Activated T-cell treated with anti-CD3 and anti-CD28 coated beads for 48 hours (primary cell): ENCODE results near the gene SLC9A1.
A peak's percentile ranks its signal among the peaks of the same experiment; 100 is the strongest.
"Not testable (repeated sequence)": the region's sequence is repeated elsewhere in the genome, so short reads cannot be mapped to it uniquely, and the experiment has no call there.

Experiments
- DNase-seq: peaks from one replicate; pipeline ENCODE4 v3.0.0-alpha.2; 2020; ENCODE audit warnings: low read depth

SLC9A1 gene

DNA sequence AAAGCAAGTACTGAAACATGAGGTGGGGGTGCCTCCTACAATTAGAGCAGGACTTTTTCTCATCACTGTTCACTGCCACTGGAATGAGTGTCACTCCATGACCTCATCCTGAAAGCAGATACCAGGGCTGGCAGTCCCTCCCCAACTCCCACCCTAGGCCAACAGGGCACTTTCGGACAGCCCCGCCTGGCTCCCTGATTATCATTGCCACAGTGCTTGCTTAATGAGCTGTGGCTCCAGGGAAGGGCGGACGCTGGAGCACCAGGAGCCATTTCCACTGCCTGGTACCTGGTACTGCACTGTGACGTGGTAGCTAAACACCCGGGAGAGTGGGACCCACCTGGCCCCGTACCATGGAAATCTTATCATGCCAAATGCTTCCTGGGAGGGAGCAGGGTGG is 22.3 kb downstream of the SLC9A1 start:
- no peak for DNase-seq

- no peak for DNase-seq
Observed at GRCh38 chr1:27132147-27132546, 22.8 kb downstream of the SLC9A1 start.

DNA sequence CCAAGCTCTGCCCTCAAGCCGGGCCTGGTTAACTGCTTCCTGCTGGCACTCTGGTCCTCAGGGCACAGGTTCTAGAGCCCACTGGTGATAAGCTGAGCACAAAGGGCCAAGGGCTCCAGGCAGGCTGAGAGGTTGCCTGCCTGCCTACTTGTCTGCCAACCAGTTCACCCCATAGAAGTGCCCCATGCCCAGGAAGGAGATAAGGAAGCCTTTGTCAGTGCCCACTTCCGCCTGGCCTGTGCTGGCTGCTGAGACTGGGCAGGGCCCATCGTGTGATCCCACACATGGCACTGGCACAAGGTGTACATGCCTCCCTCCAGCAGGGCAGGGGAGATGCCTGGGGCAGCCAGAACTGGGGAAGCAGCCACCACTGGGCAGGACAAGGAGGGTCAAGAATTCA is 24.1 kb downstream of the SLC9A1 start:
- no peak for DNase-seq

GRCh38 chr1:27129225-27129624 is 25.7 kb downstream of the SLC9A1 start:
- no peak for DNase-seq

DNA sequence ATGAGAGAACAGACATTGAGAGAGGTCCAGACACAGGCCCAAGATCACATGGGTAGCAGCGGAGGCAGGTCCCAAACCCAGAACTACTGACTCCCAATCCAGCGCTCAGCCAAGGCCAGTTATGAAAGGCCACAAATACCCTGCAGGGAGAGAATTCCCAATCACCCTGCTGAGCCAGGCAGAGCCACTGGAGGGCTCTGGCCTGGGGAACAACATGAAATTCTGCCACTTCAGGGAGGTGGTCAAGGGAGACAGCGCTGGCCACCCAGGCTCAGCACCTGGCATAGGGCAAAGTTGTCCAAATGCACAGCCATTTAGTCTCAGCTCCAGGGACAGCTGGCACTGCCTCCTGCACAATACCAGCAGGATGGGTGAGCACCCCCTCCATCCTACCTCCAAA is 27.5 kb downstream of the SLC9A1 start:
- DNase-seq, result no peak

- DNase-seq, result no peak
Observed at GRCh38 chr1:27126391-27126790, 28.5 kb downstream of the SLC9A1 start.

DNA sequence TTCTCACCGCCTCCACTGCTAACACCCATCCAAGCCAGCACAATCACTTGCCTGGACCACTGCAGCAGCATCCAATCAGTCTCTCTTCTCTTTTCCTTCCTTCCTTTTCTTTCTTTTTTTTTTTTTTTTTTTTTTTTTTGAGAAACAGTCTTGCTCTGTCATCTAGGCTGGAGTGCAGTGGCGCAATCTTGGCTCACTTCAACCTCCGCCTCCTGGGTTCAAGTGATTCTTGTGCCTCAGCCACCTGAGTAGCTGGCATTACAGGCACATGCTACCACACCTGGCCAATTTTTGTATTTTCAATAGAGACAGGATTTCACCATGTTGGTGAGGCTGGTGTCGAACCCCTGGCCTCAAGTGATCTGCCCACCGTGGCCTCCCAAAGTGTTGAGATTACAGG is 29.8 kb downstream of the SLC9A1 start:
- DNase-seq, result not testable (repeated sequence)

GRCh38 chr1:27124405-27124804 is 30.5 kb downstream of the SLC9A1 start:
- no peak for DNase-seq

- no peak for DNase-seq
Observed at GRCh38 chr1:27122652-27123051, 32.3 kb downstream of the SLC9A1 start.

- DNase-seq, result no peak
Observed at GRCh38 chr1:27120854-27121253, 34.1 kb downstream of the SLC9A1 start.

GRCh38 chr1:27118440-27118689 is 36.6 kb downstream of the SLC9A1 start:
- no peak for DNase-seq

DNA sequence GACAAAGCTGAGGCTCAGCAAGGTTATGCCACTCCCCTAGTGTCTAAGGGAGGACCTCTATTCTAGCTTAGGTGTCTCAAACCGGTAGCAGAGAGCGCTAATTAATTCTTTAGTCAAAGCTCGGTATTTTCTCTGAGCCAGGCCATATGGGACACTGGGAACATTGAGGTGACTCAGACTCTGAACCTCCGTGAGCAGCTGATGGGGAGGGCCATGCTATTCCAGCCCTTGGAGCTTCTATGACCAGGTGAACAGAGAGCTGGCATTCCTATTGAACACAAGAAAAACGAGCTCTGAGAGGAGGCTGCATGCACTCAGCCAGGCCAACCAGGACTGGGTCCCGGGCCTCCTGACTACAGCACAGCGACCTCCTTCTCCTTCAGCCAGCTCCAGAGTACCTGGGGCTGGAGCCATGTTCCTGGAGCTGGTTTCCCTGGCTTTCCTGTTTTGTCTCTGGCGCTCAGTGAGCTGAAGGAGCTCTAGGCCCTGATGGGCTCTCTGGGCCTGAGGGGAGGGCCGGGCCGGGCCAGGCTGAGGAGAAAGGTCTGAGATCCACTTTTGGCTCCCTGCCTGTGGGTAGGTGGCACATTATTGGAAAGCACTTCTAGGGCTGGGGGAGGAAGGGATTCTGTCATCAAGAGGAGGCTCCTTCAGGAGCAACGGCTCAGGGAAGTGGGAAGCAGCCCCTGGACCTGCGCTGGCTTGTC is 37.0 kb downstream of the SLC9A1 start:
- no peak for DNase-seq

GRCh38 chr1:27116697-27117096 is 38.2 kb downstream of the SLC9A1 start:
- no peak for DNase-seq

DNA sequence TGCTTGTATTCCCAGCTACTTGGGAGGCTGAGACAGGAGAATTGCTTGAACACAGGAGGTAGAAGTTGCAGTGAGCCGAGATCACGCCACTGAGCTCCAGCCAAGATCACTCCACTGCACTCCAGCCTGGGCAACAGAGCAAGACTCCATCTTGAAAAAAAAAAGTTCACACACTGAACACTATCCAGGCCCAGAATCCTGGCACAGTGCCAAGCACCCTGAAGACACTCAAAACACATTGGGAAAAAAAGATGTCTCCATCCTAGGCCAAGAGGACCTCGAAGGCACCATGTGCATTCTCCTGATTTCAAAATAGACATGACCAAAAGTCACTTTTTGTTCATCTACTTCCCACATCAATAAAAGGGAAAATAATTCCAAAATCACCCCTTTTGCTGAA is 38.7 kb downstream of the SLC9A1 start:
- no peak for DNase-seq

DNA sequence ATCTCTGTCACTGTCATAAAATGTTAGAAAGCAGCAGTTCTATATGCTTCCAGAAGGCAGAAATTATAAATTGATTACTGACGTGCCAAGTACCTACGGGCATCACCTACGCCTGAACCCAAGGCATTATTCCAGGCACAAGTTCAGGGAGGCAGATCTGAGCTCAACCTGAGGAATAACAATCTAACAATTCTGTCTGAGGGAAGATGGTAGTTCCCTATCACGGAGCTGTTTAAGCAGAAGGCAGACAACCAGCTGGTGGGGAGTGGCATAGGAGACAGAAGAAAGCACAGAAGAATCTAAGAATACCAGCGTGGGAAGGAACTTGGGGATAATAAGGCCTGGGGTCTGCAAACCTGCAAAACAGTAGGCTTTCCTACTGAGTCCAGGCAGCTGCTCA is 40.4 kb downstream of the SLC9A1 start:
- DNase-seq, result no peak

DNA sequence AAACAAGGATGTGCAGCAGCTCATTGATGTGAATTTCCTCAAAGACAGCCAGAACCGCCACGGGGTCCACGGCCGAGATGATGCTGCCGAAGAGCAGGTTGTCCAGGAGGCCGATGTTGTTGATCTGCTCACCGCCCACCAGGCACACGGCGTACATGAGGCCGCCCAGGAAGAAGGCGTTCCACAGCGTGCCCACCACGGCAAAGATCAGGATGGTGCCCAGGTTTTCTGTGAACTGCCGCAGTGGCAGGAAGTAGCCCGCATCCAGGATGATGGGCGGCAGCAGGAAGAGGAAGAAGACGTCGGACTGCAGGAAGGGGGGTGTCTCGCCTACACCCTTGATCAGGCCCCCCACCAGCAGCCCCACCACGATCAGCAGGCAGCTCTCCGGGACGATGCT is 41.1 kb downstream of the SLC9A1 start:
- DNase-seq, result no peak

DNA sequence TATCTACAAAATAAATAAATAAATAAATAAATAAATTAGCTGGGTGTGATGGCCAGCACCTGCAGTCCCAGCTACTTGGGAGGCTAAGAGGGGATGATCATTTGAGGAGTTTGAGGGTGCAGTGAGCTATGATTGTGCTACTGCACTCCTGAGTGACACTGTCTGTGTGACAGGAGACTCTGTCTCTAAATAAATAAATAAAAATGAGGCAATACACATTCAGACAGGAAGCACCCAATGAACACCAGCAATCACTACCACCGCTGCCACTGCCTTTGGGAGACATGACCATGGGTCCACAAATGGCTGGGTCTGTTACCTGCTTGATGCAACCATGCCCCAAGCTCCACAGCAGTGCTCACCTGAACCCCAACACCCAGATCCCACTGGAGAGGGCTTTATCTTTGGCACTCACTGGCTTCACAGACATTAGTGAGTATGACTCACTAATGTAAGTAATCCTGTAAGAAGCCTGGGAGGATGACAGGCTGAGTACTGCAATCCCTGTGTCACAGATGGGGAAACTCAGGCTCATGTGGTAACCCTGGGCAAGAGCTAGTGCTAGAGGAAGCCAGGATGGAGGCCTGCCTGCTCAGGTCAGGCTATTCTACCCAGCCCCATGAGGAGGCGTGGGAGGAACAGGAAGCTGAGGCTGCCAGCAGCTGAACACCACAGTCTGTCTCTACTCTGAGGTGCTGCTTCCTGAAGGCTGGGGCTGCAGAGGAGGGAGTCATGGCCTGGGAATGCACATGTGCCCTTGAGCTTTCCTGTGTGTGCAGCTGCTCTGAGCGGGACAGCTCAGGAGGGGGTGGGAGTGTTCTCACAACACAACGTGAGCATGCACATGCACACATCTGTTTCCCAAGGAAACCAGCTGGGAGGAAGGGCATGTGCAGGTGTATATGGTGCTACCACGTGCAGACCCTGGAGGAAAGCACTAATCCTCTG is 43.0 kb downstream of the SLC9A1 start:
- DNase-seq, result peak; percentile 60

- peak; percentile 23 for DNase-seq
Observed at GRCh38 chr1:27109103-27109822, 45.7 kb downstream of the SLC9A1 start.

- no peak for DNase-seq
Observed at GRCh38 chr1:27108588-27108987, 46.3 kb downstream of the SLC9A1 start.

DNA sequence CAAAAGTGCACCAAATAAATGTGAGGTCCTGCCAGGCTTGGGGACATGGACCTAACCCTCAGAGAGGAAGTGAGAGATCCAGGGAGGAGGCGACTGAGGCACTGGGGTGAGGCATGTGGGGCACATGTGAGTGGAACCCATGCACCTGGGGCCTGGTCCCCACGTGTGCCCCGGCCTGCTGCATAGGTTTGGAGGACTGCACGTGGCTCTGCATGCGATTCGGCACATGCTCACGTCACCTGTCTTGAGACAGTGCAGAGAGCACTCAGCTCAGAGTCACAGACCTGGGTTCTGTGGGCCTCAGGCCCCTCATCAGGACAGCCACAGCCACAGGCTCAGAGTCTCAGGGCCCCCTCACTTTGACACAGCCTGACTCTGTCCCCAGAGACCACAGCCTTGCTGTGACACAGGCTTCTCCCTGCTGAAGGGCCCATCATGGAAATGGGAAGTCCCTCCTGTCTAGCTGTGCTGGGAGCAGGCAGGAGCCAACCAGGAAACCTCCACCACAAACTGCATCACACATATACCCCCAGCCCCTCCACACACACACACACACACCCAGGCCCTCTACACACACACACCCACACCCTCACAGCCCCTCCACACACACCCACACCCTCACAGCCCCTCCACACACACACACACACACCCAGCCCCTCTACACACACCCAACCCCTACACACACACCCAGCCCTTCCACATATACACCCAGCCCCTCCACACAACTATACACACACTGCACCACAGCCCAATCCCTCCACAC is 48.2 kb downstream of the SLC9A1 start:
- no peak for DNase-seq

DNA sequence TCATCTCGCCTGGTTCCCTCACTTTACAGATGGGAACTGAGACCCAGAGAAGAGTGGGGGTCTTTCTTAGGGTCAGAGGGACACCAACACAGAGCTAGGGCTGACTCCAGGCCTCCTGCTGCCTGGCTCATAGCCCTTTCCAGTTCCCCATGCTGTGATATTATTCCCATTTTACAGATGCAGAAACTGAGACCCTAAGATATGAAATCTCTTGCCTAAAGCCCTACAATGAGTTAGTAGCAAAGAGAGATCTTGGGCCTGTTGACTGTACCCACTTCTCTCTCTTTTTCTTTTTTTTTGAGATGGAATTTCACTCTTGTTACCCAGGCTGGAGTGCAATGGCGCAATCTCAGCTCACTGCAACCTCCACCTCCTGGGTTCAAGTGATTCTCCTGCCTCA is 49.9 kb downstream of the SLC9A1 start:
- DNase-seq, result no peak

DNA sequence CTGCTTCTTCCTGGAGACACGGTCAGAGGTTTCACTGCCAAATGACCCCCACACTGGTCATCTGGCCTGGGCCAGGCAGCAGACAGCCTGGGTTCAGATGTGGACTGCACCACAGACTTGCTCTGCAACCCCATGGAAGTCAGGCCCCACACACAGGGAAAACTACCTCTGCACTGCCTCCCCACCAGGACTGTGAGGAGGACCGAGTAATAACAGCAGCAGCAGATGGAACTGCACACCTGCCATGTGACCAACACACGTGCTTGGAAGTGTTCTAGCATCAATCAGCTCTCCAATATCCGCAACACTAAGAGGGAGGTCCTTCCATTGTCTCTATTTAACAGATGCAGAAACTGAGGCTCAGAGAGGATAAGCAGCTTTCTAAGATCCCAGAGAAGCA is 51.4 kb downstream of the SLC9A1 start:
- DNase-seq, result no peak
